Activated CD8-positive, alpha-beta T cell treated with anti-CD3 and anti-CD28 coated beads for 36 hours (primary cell): Measurements from ENCODE around the gene ZNF292. TPM values are rescaled to one million over a fixed set of nuclear protein-coding genes. Genes with fewer than 3 reads are reported as not detected.

Experiments used
- ATAC-seq: fragments of 200-7000 bp; cut with Tn5 transposase; one replicate; pipeline ENCODE4 v1.10.0; 2021; ENCODE audit warnings: mild to moderate bottlenecking, moderate library complexity
- CTCF ChIA-PET: fragments of 350-600 bp; sonication (Branson Sonifier 250); formaldehyde crosslinking; loops from one replicate; lab custom pipeline; 2021; ENCODE audit warnings: antibody characterized with exemption; lab: Charles Lee
- POLR2A ChIA-PET: fragments of 350-600 bp; sonication (Branson Sonifier 250); formaldehyde crosslinking; loops from one replicate; lab custom pipeline; 2021; ENCODE audit warnings: antibody characterized with exemption; lab: Charles Lee
- DNase-seq: peaks from one replicate; pipeline ENCODE4 v3.0.0-alpha.2; 2020
- H3K27ac Mint-ChIP-seq: one replicate; pipeline ENCODE4 v1.8.0; 2021; ENCODE audit warnings: mild to moderate bottlenecking, mixed read lengths
- H3K27me3 Mint-ChIP-seq: one replicate; pipeline ENCODE4 v1.8.0; 2021; ENCODE audit warnings: mixed read lengths
- H3K36me3 Mint-ChIP-seq: one replicate; pipeline ENCODE4 v1.8.0; 2021; ENCODE audit warnings: low read depth, mixed read lengths
- H3K4me1 Mint-ChIP-seq: one replicate; pipeline ENCODE4 v1.8.0; 2021; ENCODE audit warnings: low read depth, mixed read lengths
- H3K4me3 Mint-ChIP-seq: one replicate; pipeline ENCODE4 v1.8.0; 2021; ENCODE audit warnings: mild to moderate bottlenecking, moderate library complexity, mixed read lengths
- H3K9me3 Mint-ChIP-seq: one replicate; pipeline ENCODE4 v1.8.0; 2021; ENCODE audit warnings: mixed read lengths
- intact Hi-C: fragments of 100-400 bp; cut with micrococcal nuclease; formaldehyde crosslinking; loops from one replicate; pipeline ENCODE4 v1.10.0; 2022
- total RNA-seq, 2 experiments: library from RNA; stranded (reverse); gene quantifications; one replicate each; pipeline ENCODE4 v1.2.3, GENCODE V29; 2021
- TF ChIP-seq, protein P1 (sequence below): fragments of 200-600 bp; IDR thresholded peaks from one replicate; pipeline ENCODE4 v1.8.0; 2022; ENCODE audit warnings: antibody characterized with exemption, mild to moderate bottlenecking

Gene ZNF292
- total RNA-seq, 2 experiments from 2014 or later = 76.4 to 78.3 TPM

DNA sequence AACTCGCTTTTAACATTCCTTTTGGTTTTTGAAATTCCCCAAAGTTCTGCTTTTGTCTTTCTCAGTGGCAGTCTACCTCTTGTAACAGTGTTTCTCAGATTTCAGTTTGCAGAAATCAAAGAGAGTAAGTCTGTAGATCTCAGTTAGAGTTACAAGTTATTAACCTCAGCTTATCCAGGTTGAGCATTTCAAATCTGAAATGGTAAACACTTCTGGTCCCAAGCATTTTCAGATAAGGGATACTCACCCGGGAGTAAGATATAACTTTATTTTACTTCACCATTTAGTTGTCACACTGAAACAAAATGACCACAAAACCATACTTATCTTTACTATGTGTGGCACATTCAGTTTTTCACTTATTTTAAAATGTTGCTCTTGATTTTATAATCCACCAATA lies 9.8 kb downstream of the ZNF292 start:
- DNase-seq = no peak
- ATAC-seq = no peak
- Mint-ChIP-seq H3K9me3 (no peaks in the 10 kb centered on the region), H3K27me3 (no peaks in the 10 kb centered on the region), H3K4me3 (no peak overlapping the region), H3K4me1 (peaks cover 75% of the 10 kb centered on the region), H3K36me3 (peaks cover 26% of the 10 kb centered on the region), H3K27ac (peak overlapping the region; percentile 12)
- ChIA-PET CTCF (no interaction called here), POLR2A (interaction anchor here (0.9 to 1.1 kb wide), 2 partner anchors 9 to 32 kb away, joined by 3 read pairs; no protein-coding TSS in a partner anchor)
- intact Hi-C loops = no loop called here
- TF ChIP-seq, protein P1, sequence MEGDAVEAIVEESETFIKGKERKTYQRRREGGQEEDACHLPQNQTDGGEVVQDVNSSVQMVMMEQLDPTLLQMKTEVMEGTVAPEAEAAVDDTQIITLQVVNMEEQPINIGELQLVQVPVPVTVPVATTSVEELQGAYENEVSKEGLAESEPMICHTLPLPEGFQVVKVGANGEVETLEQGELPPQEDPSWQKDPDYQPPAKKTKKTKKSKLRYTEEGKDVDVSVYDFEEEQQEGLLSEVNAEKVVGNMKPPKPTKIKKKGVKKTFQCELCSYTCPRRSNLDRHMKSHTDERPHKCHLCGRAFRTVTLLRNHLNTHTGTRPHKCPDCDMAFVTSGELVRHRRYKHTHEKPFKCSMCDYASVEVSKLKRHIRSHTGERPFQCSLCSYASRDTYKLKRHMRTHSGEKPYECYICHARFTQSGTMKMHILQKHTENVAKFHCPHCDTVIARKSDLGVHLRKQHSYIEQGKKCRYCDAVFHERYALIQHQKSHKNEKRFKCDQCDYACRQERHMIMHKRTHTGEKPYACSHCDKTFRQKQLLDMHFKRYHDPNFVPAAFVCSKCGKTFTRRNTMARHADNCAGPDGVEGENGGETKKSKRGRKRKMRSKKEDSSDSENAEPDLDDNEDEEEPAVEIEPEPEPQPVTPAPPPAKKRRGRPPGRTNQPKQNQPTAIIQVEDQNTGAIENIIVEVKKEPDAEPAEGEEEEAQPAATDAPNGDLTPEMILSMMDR = no peak

DNA sequence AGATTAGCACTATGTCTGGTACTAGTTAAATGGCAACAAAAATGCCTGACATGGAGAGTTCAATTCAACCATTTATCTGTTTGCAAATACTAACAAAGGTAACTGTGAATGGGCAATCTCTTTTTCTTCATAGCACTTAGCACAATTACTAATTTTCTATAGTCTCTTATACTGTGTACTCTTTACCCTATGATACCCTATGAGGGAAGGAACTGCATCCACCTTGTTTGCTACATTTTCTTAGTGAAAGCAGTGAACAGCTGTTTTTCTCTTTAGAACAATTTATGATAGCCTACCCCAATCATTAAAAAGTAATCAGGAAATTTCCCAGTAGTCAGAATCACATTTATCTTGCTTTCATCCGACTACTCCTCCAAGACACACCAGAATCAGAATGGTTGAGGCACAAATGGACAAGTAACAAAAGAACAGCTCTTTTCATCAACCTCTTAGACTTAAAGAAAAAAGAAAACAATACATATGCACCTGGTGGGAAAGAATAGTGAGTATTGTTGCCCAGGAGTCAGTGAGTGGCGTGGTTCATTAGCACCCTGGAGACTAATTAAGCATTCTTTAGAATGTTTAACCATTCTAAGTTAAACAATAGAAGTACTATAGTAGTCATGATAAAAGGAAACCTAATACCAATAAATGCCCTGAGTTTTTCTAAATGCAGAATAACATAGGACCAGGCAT lies 16.7 kb downstream of the ZNF292 start:
- Mint-ChIP-seq H3K4me3 (no peak overlapping the region), H3K27ac (no peak overlapping the region), H3K36me3 (peaks cover 32% of the 10 kb centered on the region), H3K4me1 (peaks cover 78% of the 10 kb centered on the region), H3K9me3 (no peaks in the 10 kb centered on the region), H3K27me3 (no peaks in the 10 kb centered on the region)
- TF ChIP-seq, protein P1 = no peak
- no peak for DNase-seq
- intact Hi-C loops = no loop called here
- ChIA-PET CTCF (interaction anchor here (2.1 kb wide), 1 partner anchor 9 kb away, joined by 5 read pairs; no protein-coding TSS in a partner anchor), POLR2A (interaction anchor here (1.0 kb wide), 1 partner anchor 10 kb away, joined by 3 read pairs; no protein-coding TSS in a partner anchor)
- no peak for ATAC-seq

DNA sequence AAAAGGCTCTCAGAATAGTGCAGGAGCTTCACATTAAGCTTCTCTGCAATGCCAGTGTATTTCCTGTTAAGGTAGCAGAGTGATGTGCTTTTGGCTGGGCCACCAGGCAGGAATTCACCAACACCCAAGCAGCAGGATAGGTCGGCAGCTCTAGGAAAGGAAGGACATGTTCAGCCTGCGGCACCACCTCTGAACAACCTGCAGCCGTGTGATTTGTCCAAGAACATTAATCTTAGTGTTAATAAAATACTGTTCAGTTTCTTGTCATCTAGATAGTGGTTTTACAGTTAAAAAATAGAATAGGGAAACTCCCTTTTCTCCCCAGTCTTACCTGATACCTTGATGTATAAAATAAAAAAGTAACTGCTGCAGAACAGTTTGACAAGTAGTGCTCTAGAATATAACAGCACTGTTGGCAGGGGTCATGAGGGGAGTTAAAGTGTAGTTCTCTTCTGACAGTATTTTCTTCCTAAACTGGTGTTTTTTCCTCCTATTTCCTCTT lies 18.8 kb downstream of the ZNF292 start:
- no peak overlapping the region for H3K4me3 Mint-ChIP-seq
- intact Hi-C loops = no loop called here
- no peak for DNase-seq
- ChIA-PET CTCF (interaction anchor here (0.6 kb wide), 1 partner anchor 35 kb away, joined by 3 read pairs; no protein-coding TSS in a partner anchor), POLR2A (interaction anchor here (0.5 to 0.9 kb wide), 3 partner anchors 13 to 297 kb away, joined by 3 to 4 read pairs (median 3); partner anchors contain the start of gene ZNF292)
- peaks cover 40% of the 10 kb centered on the region for H3K36me3 Mint-ChIP-seq
- peak; percentile 17 for ATAC-seq
- peaks cover 2% of the 10 kb centered on the region for H3K9me3 Mint-ChIP-seq
- TF ChIP-seq, protein P1 = no peak
- H3K27ac Mint-ChIP-seq = peak overlapping the region; percentile 58
- H3K27me3 Mint-ChIP-seq = no peaks in the 10 kb centered on the region
- H3K4me1 Mint-ChIP-seq = peaks cover 79% of the 10 kb centered on the region

DNA sequence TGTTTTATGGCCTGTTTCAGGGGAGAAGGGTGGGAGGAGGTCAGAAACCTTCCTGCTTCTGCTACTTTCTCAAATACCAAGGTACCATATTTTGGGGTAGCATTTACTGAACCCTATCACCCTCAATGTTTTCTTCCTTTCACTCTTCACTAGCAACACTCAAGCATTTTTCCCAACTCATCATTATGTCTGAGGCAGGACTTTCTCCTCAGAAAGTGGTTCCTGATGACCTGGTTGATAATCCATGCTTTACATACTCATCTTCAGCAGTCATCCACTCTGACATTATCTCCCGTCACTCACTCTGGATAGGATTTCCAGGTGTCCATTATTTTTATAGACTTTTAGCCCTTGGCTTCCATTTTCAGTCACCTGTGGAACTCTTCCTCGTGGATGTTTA lies 21.1 kb downstream of the ZNF292 start:
- peaks cover 60% of the 10 kb centered on the region for H3K36me3 Mint-ChIP-seq
- H3K27me3 Mint-ChIP-seq = no peaks in the 10 kb centered on the region
- ChIA-PET POLR2A (no interaction called here), CTCF (no interaction called here)
- no peak overlapping the region for H3K27ac Mint-ChIP-seq
- peaks cover 88% of the 10 kb centered on the region for H3K4me1 Mint-ChIP-seq
- ATAC-seq = no peak
- TF ChIP-seq, protein P1 = no peak
- intact Hi-C loops = no loop called here
- H3K4me3 Mint-ChIP-seq = no peak overlapping the region
- DNase-seq = no peak
- H3K9me3 Mint-ChIP-seq = peaks cover 2% of the 10 kb centered on the region
